Measurements from ENCODE around the gene SLC9A8. TPM values are rescaled to one million over a fixed set of nuclear protein-coding genes. Genes with fewer than 3 reads are reported as not detected.

SLC9A8 gene
- total and polyA plus RNA-seq, 12 donors = 12.4 to 23.3 (median 17.5) TPM

DNA sequence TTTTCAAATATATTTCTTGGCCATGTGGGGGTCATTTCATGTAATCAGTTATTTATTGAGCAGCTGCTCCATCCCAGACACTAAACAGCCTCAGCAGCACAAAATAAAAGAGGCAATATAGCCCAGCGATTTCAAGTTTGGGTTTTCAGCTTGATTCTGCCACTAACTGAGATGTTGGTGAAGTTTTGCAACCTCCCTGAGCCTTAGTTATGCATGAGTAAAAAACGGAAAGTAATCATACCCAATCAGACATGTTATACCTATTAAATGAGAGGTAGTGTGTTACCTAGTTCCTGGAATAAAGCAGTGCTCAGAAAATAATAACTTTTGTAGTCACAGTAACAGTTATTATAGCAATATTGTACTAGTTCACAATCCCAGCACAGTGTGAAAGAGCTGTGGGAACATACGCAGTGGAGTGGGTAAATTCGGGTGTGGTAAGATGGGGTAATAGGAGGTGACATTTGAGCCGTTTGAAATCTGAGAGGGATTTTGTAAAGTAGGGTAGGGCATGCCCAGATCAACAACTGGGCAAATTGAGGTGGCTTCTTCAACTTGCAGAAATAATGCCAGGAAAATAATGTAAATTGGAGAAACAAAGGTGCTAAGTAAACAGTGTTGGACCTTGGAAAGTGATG is 1.5 kb downstream of the SLC9A8 start:
- Histone ChIP-seq H3K4me1 (replicated peaks in 1 of 2) (peaks cover 6 to 25% of the 10 kb centered on the region in 2 donors), H3K27ac (peak overlapping the region in 2 of 5 donors; percentile 94), H3K27me3 (no peaks in the 10 kb centered on the region), H3K9me3 (replicated peaks in 1 of 3) (no peaks in the 10 kb centered on the region), H3K36me3 (replicated peaks in 1 of 2) (peaks cover 0 to 9% of the 10 kb centered on the region in 2 donors), H3K4me3 (peak overlapping the region in 1 of 4 donors; percentile 85)
- TF ChIP-seq POLR2A (IDR thresholded peaks at IDR 0.05) = no peak
- TF ChIP-seq, protein P1, sequence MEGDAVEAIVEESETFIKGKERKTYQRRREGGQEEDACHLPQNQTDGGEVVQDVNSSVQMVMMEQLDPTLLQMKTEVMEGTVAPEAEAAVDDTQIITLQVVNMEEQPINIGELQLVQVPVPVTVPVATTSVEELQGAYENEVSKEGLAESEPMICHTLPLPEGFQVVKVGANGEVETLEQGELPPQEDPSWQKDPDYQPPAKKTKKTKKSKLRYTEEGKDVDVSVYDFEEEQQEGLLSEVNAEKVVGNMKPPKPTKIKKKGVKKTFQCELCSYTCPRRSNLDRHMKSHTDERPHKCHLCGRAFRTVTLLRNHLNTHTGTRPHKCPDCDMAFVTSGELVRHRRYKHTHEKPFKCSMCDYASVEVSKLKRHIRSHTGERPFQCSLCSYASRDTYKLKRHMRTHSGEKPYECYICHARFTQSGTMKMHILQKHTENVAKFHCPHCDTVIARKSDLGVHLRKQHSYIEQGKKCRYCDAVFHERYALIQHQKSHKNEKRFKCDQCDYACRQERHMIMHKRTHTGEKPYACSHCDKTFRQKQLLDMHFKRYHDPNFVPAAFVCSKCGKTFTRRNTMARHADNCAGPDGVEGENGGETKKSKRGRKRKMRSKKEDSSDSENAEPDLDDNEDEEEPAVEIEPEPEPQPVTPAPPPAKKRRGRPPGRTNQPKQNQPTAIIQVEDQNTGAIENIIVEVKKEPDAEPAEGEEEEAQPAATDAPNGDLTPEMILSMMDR (IDR thresholded peaks at IDR 0.05) = no peak
- 59 to 68% (median 67%) methylated on average over 5 of the region's 5 CpGs for WGBS, 4 donors
- peak in 1 of 7 donors; percentile 6 for DNase-seq
- intact Hi-C loops (cut with DNase I) = no loop called here

DNA sequence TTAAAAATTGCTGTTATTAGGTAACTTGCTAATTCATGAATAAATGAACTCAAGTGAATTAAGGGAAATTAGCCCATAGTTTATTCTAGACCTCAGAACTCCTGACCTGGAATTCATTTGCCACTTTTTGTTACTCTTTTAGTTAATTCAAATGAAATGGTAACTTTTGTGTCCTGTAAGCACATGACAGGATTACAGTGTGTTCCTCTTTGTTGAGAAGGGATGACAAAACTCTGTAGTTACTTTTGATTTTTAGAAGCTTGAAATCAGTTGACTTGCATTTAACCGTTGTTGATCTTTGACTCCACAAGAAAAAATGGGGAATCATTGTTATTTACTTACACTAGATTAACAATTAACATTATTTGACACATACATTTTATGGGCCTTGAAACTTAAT is 6.2 kb downstream of the SLC9A8 start:
- H3K4me3 ChIP-seq = no peak overlapping the region
- intact Hi-C loops (cut with DNase I) = no loop called here
- no peak overlapping the region for H3K27ac ChIP-seq
- H3K27me3 ChIP-seq = no peaks in the 10 kb centered on the region
- no peak for DNase-seq
- TF ChIP-seq, protein P1 (IDR thresholded peaks at IDR 0.05) = no peak
- no peak for TF ChIP-seq POLR2A (IDR thresholded peaks at IDR 0.05)
- H3K4me1 ChIP-seq (replicated peaks in 1 of 2) = peaks cover 7 to 30% of the 10 kb centered on the region in 2 donors
- no peaks in the 10 kb centered on the region for H3K9me3 ChIP-seq (replicated peaks in 1 of 3)
- H3K36me3 ChIP-seq (replicated peaks in 1 of 2) = peaks cover 0 to 16% of the 10 kb centered on the region in 2 donors
- 69 to 92% (median 77%) methylated on average over 1 of the region's 1 CpG for WGBS, 4 donors

DNA sequence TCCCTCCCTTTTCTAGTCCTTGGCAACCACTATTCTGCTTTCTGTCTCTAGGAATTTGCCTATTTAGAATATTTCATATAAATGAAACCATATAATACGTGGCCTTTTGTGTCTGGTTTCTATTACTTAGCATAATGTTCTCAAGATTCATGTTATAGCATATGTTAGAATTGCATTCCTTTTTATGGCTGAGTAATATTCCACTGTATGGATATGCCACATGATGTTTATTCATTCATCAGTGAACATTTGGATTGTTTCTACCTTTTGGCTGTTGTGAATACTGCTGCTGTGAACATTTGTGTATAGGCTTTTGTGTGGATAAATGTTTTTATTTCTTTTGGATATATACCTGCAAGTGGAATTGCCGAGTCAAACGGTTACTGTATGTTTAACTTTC is 7.1 kb downstream of the SLC9A8 start:
- H3K27me3 ChIP-seq = no peaks in the 10 kb centered on the region
- H3K4me1 ChIP-seq (replicated peaks in 1 of 2) = peaks cover 7 to 28% of the 10 kb centered on the region in 2 donors
- H3K4me3 ChIP-seq = no peak overlapping the region
- H3K9me3 ChIP-seq (replicated peaks in 1 of 3) = no peaks in the 10 kb centered on the region
- no peak overlapping the region for H3K27ac ChIP-seq
- intact Hi-C loops (cut with DNase I) = loop anchor here in 1 of 2 donors (10.0 kb wide), 1 partner anchor 105 kb away; the partner anchor contains the start of gene B4GALT5
- TF ChIP-seq, protein P1 (IDR thresholded peaks at IDR 0.05) = no peak
- no peak for TF ChIP-seq POLR2A (IDR thresholded peaks at IDR 0.05)
- WGBS, 4 donors = 86 to 98% (median 96%) methylated on average over 3 of the region's 3 CpGs
- DNase-seq = no peak
- peaks cover 0 to 24% of the 10 kb centered on the region in 2 donors for H3K36me3 ChIP-seq (replicated peaks in 1 of 2)

DNA sequence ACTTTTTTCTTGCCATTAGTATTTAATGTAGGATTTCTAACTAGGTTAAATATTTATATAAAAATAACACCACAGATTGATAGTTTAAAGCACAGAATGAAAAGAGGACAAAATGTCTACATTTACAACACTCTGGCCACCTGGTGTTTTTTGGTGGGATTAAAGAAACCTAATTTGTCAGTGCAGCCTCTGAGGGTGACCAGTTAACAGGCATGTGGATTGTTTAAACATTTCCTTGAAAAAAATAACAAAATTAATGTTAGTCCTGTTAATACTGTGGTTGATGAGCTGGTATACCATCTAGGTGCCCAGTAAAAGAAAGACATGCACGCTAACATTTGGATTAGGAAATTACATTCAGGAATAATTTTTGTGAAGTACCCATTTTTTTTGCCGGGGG is 8.8 kb downstream of the SLC9A8 start:
- no peak for DNase-seq
- H3K9me3 ChIP-seq (replicated peaks in 1 of 3) = no peaks in the 10 kb centered on the region
- WGBS, 4 donors = 90 to 95% (median 92%) methylated on average over 2 of the region's 2 CpGs
- H3K4me3 ChIP-seq = no peak overlapping the region
- intact Hi-C loops (cut with DNase I) = loop anchor here in 1 of 2 donors (10.0 kb wide), 1 partner anchor 107 kb away; the partner anchor contains the start of gene B4GALT5
- no peaks in the 10 kb centered on the region for H3K27me3 ChIP-seq
- no peak overlapping the region for H3K27ac ChIP-seq
- H3K4me1 ChIP-seq (replicated peaks in 1 of 2) = peaks cover 7 to 25% of the 10 kb centered on the region in 2 donors
- peaks cover 0 to 16% of the 10 kb centered on the region in 2 donors for H3K36me3 ChIP-seq (replicated peaks in 1 of 2)
- no peak for TF ChIP-seq POLR2A (IDR thresholded peaks at IDR 0.05)
- TF ChIP-seq, protein P1 (IDR thresholded peaks at IDR 0.05) = no peak

All from adrenal gland (tissue), 12 donors.